ENCODE data around the gene GOLPH3L.
A peak's percentile ranks its signal among the peaks of the same experiment; 100 is the strongest.
"Not testable (repeated sequence)": the region's sequence is repeated elsewhere in the genome, so short reads cannot be mapped to it uniquely, and the experiment has no call there.

GOLPH3L gene

DNA sequence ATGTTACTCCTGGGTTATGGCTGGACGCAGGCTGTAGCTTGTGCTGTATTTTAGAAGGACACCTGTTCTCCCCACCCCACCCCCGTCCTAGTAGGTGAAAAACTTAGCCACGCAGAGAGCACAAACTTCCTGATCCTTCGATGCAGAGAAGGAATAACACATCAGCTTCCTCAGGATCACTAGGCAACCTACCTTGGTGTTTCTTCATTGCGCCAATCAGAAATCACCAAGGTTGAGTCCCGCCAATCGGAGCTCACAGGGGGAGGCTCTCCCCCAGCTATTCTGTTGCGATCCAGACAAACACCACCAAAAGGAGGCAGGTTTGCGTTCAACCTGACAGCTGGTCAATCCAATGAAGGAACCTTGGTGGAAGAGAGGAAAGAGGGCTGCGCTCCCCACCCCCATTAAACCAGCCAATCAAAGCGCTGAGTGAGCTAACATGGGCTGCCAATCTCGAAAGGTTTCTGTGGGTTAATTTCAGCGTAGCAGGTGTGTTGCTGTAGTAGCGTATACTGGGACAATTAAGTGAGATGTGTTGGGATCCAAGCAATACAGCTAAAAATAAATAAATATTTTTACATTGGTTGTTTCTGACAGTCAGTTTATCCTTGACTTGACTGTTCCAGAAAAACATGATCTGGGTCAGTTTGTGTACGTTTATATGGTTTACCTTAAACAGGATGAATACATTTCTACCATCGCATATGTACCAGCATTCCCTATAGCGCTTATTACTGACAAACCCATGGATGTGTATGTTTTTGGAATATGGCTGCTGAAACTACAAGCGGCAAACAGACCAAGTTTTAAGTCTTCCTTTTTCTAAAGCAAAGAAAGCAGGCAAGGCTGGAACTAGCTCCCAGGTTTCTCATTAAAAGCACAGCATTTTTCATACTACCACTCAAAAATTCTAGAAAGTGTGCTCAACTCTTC lies at the start of gene GOLPH3L:
TSS of gene GOLPH3L (minus strand) at position 160 of the 933 bp plus-strand sequence. CDS start 2,316 bp downstream, outside the sequence.
- DNase-seq: peak; percentile 92

GRCh38 chr1:150730130-150730721 lies 33.3 kb upstream of the GOLPH3L start:
- DNase-seq: no peak

DNA sequence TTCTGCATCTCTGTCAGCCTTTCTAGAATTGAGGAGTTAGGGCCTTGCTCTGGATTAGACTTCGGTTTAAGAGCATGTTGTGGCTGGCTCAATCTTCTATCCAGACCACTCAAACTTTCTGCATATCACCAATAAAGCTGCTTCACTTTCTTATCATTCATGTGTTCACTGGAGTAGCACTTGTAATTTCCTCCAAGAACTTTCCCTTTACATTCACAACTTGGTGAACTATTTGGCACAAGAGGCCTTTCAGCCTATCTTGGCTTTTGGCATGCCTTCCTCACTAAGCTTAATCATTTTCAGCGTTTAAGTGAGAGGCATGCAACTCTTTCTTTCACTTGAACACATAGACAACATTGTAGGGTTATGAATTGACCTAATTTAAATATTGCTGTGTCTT lies 27.4 kb upstream of the GOLPH3L start:
- no peak for DNase-seq

GRCh38 chr1:150720703-150721102 lies 23.7 kb upstream of the GOLPH3L start, which contains the start of gene HORMAD1:
Gene HORMAD1, minus strand, starts transcription at chr1:150720895. Its CDS starts 1,390 bp downstream, at chr1:150719505.
- DNase-seq: no peak

- DNase-seq: no peak
Measured at GRCh38 chr1:150720098-150720497, 23.1 kb upstream of the GOLPH3L start.

GRCh38 chr1:150718225-150718891 lies 21.4 kb upstream of the GOLPH3L start:
- no peak for DNase-seq

DNA sequence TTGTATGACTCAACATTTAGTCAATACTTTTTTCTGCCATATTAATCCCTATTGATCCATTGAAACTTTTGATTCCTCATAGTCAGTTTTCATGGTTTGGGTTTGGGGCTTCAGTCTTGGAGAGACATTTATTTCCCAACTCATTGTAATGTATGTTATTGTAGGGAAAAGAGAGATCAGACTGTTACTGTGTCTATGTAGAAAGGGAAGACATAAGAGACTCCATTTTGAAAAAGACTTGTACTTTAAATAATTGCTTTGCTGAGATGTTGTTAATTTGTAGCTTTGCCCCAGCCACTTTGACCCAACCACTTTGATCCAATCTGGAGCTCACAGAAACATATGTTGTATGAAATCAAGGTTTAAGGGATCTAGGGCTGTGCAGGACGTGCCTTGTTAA lies 12.1 kb upstream of the GOLPH3L start:
- not testable (repeated sequence) for DNase-seq

DNA sequence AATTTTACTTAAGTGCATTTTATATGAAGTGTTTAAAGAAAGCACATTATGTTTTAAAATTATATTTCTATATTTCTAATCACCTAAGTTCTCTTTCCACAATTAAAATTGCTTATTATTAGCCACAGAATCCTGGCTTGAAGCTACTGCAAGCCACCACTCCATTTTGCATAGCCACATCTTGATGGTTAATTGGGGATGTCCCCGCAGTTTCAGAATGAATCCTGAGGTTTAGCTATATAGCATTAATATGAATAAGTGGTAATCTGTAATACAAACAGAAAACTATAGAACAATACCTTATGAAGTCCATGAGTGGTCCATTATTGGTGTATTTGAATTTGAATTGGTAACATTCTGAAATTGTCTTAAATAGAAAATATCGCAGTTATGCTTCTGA lies 11.6 kb upstream of the GOLPH3L start:
- no peak for DNase-seq

DNA sequence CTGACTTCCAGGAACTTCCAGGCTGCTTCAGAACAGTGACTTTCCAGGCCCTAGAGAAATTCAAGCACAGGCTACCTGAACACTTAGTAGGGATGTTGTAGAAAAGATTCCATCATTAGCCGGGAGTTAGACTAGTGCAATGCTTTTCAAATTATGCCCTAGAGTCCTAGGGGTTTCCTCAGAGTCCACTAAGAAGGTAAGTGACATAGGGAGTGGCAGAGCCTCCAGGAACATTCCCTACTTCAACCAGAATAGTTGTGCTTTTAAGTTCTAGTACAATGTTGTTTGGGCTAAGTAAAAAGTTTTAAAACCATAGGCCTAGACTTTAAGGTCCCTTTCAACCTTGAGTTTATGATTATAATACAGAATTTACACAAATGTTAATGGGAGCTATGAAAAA lies 9.1 kb upstream of the GOLPH3L start:
- DNase-seq: no peak

- no peak for DNase-seq
Measured at GRCh38 chr1:150703427-150703826, 6.5 kb upstream of the GOLPH3L start.

DNA sequence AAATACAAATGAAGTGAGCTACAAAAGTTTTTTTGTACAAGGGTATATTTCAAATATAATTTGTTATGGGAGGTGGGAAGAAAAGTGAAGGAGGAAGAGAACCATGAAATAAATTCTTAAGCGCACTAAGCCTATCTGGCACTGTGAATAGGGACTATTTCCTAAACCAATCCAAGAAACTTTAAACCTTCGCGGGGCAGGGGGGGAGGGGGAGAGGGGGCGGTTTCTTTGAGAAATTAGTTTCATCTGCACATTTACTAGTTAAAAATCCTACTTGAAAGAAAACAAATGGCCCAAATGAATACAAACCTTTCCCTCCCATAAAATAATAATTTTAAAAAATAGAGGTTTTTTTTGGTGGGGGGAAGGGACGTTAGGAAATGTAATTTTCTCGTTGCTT lies 364 bp downstream of the GOLPH3L start:
- DNase-seq: no peak

DNA sequence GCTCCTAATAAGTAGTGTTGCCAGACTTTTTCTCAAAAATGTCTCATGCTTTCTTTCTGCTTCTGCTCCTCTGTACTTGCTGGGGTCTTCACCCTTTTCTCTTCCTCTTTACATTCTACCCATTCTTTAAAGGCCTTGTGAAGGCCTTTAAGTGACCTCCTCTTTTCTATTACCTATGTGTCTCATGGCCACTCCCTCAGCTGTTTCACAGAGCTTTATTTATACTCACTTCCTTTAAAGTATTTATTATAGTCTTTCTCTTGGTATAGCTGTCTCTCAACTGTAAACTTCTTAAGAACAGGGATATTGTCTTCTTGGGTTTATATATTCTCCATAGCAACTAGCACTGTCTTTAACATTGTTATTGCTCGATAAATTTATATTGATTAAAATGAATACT lies 792 bp downstream of the GOLPH3L start:
- DNase-seq: no peak

GRCh38 chr1:150695561-150695960 lies 1.4 kb downstream of the GOLPH3L start:
- DNase-seq: no peak

- no peak for DNase-seq
Measured at GRCh38 chr1:150692720-150693119, 4.2 kb downstream of the GOLPH3L start.

- DNase-seq: no peak
Measured at GRCh38 chr1:150688763-150689162, 8.2 kb downstream of the GOLPH3L start.

GRCh38 chr1:150686275-150686674 lies 10.7 kb downstream of the GOLPH3L start:
- DNase-seq: no peak

DNA sequence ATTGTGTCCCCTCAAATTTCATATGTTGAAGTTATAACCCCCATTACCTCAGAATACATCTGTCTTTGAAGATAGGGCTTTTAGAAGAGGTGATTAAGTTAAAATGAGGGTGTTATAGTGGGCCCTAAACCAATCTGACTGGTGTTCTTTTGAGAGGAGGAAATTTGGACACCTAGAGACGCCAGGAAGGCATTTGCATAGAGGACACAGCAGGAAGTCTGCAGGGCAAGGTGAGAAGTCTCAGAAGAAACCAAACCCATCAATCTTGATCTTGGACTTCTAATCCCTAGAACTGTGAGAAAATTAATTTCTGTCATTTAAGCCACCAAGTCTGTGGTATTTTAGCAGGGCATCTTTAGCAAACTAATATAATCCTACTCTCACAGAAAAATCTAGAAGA lies 13.0 kb downstream of the GOLPH3L start:
- no peak for DNase-seq

DNA sequence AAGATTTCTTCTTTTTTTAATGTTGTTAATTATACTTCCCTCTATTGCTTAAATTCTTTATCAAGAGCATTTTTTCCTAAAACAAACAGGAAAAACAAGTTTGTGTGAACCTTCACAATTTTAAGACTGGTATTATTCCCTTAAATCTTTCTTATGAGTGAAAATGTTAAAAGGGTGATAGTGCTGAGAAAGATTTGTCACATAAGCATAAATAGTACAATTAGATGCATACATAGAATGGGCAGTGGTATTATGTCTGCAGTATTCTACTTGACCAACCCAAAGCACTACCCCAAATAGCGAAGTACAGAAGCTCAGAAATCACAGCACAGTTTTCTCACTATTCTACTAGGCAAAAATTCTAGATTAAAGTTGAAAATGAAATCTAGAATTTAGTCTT lies 18.0 kb downstream of the GOLPH3L start:
- DNase-seq: no peak

DNA sequence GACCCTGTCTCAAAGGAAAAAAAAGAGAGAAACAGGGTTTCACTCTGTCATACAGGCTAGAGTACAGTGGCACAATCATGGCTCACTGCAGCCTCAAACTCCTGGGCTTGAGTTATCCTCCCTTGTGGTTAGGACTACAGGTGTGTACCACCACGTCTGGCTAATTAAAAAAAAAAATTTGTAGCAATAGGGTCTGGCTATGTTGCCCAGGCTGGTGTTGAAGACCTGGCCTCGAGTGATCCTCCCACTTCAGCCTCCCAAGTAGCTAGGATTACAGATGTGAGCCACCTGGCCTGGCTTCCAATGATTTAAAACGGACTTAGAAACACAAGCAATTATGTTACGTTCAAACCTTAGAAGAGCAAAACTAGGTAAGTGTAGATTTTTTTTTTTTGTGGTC lies 22.1 kb downstream of the GOLPH3L start:
- no peak for DNase-seq

- no peak for DNase-seq
Measured at GRCh38 chr1:150663321-150663720, 33.6 kb downstream of the GOLPH3L start.

DNA sequence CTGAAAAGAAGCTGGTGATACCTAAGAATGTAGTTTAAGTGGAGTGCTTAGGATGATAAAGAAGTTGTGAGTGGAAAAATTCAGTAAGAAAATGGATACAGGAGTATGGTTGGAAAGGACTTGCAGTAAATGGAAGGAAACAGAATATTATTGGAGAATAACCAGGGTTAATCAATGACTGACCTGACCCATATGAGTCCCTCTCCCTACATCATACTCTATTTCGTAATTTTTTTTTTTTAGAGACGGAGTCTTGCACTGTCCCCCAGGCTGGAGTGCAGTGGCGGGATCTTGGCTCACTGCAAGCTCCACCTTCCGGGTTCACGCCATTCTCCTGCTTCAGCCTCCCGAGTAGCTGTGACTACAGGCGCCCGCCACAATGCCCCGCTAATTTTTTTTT lies 34.1 kb downstream of the GOLPH3L start:
- DNase-seq: no peak

DNA sequence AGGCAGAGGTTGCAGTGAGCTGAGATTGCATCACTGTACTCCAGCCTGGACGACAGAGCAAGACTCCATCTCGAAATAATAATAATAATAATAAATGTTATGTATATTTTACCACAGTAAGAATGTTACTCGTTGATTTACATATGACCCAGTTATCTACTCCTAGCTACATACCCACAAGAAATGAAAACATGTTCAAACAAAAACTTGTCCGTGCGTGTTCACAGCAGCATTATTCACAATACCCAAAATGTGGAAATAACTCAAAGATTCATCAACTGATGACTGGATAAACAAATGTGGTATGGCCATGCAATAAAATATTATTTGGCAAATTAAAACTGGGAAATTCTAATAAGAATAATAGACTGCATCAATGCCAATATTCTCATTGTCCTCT lies 35.8 kb downstream of the GOLPH3L start:
- DNase-seq: no peak

- DNase-seq: no peak
Measured at GRCh38 chr1:150660584-150660983, 36.4 kb downstream of the GOLPH3L start.

GRCh38 chr1:150657064-150657463 lies 39.9 kb downstream of the GOLPH3L start:
- not testable (repeated sequence) for DNase-seq
